B cell (primary cell): ENCODE measurements around the gene TP63. TPM values are rescaled to one million over a fixed set of nuclear protein-coding genes. Genes with fewer than 3 reads are reported as not detected.

Source experiments
- ATAC-seq: fragments of 200-7000 bp; cut with Tn5 transposase; one replicate; pipeline ENCODE4 v1.10.0; 2021; ENCODE audit warnings: low read depth, mild to moderate bottlenecking, moderate number of reproducible peaks, moderate library complexity
- CTCF ChIA-PET: fragments of 350-600 bp; sonication (Branson Sonifier 250); formaldehyde crosslinking; loops from one replicate; lab custom pipeline; 2021; ENCODE audit warnings: antibody characterized with exemption, inconsistent platforms; lab: Charles Lee
- POLR2A ChIA-PET: fragments of 350-600 bp; sonication (Branson Sonifier 250); formaldehyde crosslinking; loops from one replicate; lab custom pipeline; 2021; ENCODE audit warnings: antibody characterized with exemption; lab: Charles Lee
- DNase-seq: peaks from one replicate; pipeline ENCODE4 v3.0.0; 2013
- H2AFZ ChIP-seq: 2 replicates; pipeline ENCODE4 v1.6.1; 2012; ENCODE audit warnings: mild to moderate bottlenecking, low read depth, low read length; ENCODE audit not compliant: insufficient read depth, poor library complexity, severe bottlenecking
- H3K27ac ChIP-seq, 2 donors: 1 replicate in 1 of 2; 2 replicates in 1 of 2; pipeline ENCODE4 v1.5.1; 2012 to 2013; ENCODE audit warnings: low read length in 2 of 2, mild to moderate bottlenecking in 2 of 2, moderate library complexity in 1 of 2
- H3K27me3 ChIP-seq, 4 experiments: fragments of 200-600 bp in 1 of 4; sonication (generic) in 1 of 4; replicated peaks in 1 of 4; 1 replicate in 2 of 4; 2 replicates in 2 of 4; pipeline versions ENCODE4 v1.6.1 to v1.7.0; 2013 to 2016; ENCODE audit warnings: low read length in 3 of 4, mild to moderate bottlenecking in 2 of 4, mixed read lengths in 1 of 4, moderate library complexity in 1 of 4; ENCODE audit not compliant: insufficient read depth in 4 of 4, control insufficient read depth in 3 of 4; ENCODE audit errors: control extremely low read depth in 1 of 4
- H3K36me3 ChIP-seq, 2 experiments: replicated peaks in 1 of 2; 1 replicate in 1 of 2; 2 replicates in 1 of 2; pipeline versions ENCODE4 v1.6.1 to v1.7.1; 2013; ENCODE audit warnings: low read length in 1 of 2; ENCODE audit not compliant: insufficient read depth in 2 of 2, control insufficient read depth in 1 of 2; ENCODE audit errors: control extremely low read depth in 1 of 2, extremely low read depth in 1 of 2
- H3K4me1 ChIP-seq, 2 donors: fragments of 200-600 bp in 1 of 2; sonication (generic) in 1 of 2; 1 replicate in 1 of 2; 2 replicates in 1 of 2; pipeline versions ENCODE4 v1.5.1 to v1.6.1; 2013 to 2017; ENCODE audit warnings: low read length in 2 of 2; ENCODE audit not compliant: control insufficient read depth in 2 of 2, insufficient read depth in 2 of 2
- H3K4me2 ChIP-seq: replicated peaks from 2 replicates; pipeline ENCODE3; 2012; ENCODE audit warnings: mild to moderate bottlenecking, low read depth, low read length; ENCODE audit not compliant: poor library complexity, severe bottlenecking
- H3K4me3 ChIP-seq, 5 experiments: fragments of 200-600 bp in 1 of 5; sonication (generic) in 1 of 5; 1 replicate in 3 of 5; 2 replicates in 2 of 5; pipeline versions ENCODE4 v1.5.1 to v1.7.0; 2011 to 2016; ENCODE audit warnings: low read length in 4 of 5, mild to moderate bottlenecking in 4 of 5, low read depth in 2 of 5, control low read depth in 1 of 5, moderate library complexity in 1 of 5; ENCODE audit not compliant: insufficient read depth in 1 of 5; ENCODE audit errors: control extremely low read depth in 1 of 5, extremely low read depth in 1 of 5
- H3K79me2 ChIP-seq: fragments of 200-600 bp; sonication (generic); one replicate; pipeline ENCODE4 v1.6.0; 2016; ENCODE audit warnings: low read length; ENCODE audit not compliant: control insufficient read depth, insufficient read depth
- H3K9ac ChIP-seq: fragments of 200-600 bp; sonication (generic); 2 replicates; pipeline ENCODE4 v1.6.1; 2017; ENCODE audit warnings: mild to moderate bottlenecking, low read length, moderate library complexity
- H3K9me3 ChIP-seq, 3 donors: one replicate each; pipeline versions ENCODE4 v1.6.1 to v1.7.1; 2013; ENCODE audit warnings: low read length in 2 of 3; ENCODE audit not compliant: control insufficient read depth in 2 of 3, insufficient read depth in 1 of 3; ENCODE audit errors: control extremely low read depth in 1 of 3
- H4K20me1 ChIP-seq: 2 replicates; pipeline ENCODE4 v1.6.0; 2012; ENCODE audit warnings: mild to moderate bottlenecking, low read length; ENCODE audit not compliant: insufficient read depth, control insufficient read depth, poor library complexity, severe bottlenecking
- H3K27ac Mint-ChIP-seq: one replicate; pipeline ENCODE4 v1.8.0; 2021; ENCODE audit warnings: mixed read lengths
- H3K27me3 Mint-ChIP-seq: one replicate; pipeline ENCODE4 v1.8.0; 2021; ENCODE audit warnings: mixed read lengths
- H3K4me1 Mint-ChIP-seq: one replicate; pipeline ENCODE4 v1.8.0; 2021; ENCODE audit warnings: mixed read lengths
- H3K4me3 Mint-ChIP-seq: one replicate; pipeline ENCODE4 v1.8.0; 2021; ENCODE audit warnings: mixed read lengths
- H3K9me3 Mint-ChIP-seq: one replicate; pipeline ENCODE4 v1.8.0; 2022; ENCODE audit warnings: mixed read lengths; ENCODE audit not compliant: insufficient read depth
- CTCF ChIP-seq: fragments of 200-600 bp; IDR thresholded peaks from one replicate; pipeline ENCODE4 v1.8.0; 2022; ENCODE audit warnings: antibody characterized with exemption, mild to moderate bottlenecking
- EZH2 ChIP-seq: IDR thresholded peaks from 2 replicates; pipeline ENCODE4 v1.6.1; 2012; ENCODE audit warnings: borderline replicate concordance, low read depth, mild to moderate bottlenecking, moderate library complexity, low read length; ENCODE audit not compliant: insufficient read depth, poor library complexity, severe bottlenecking
- WGBS: methylation state at CpG from one replicate; pipeline ENCODE4 v1.1.5; 2013; ENCODE audit warnings: missing lambda C conversion rate; ENCODE audit not compliant: insufficient coverage; 5-methylcytosine and 5-hydroxymethylcytosine counted together
- intact Hi-C: fragments of 100-400 bp; cut with micrococcal nuclease; formaldehyde crosslinking; loops from one replicate; pipeline ENCODE4 v1.10.0; 2022
- polyA plus RNA-seq: library from polyadenylated mRNA; depleted of rRNA; stranded (reverse); fragments of >200 nt; gene quantifications from 2 replicates; pipeline ENCODE4 v1.2.3, GENCODE V29; 2012
- total RNA-seq, 2 donors: library from RNA; stranded (reverse); fragments of 120-200 nt in 1 of 2; gene quantifications; 1 replicate in 1 of 2; 2 replicates in 1 of 2; pipeline versions ENCODE4 v1.2.3 to v1.2.4, GENCODE V29; 2013 to 2022

The TP63 gene
- total and polyA plus RNA-seq, 2 donors (not counting 1 experiment from before 2014, with no cell fraction given): 1.2 to 2.0 TPM

GRCh38 chr3:189588475-189589178, 42.6 kb upstream of the TP63 start:
- no peak overlapping the region for H3K27ac ChIP-seq
- Mint-ChIP-seq H3K4me1 (no peaks in the 10 kb centered on the region), H3K27ac (no peak overlapping the region), H3K27me3 (no peaks in the 10 kb centered on the region), H3K9me3 (no peaks in the 10 kb centered on the region), H3K4me3 (no peak overlapping the region)
- no peaks in the 10 kb centered on the region for H3K4me1 ChIP-seq
- no peaks in the 10 kb centered on the region for H4K20me1 ChIP-seq
- no peaks in the 10 kb centered on the region for H3K79me2 ChIP-seq
- H3K9me3 ChIP-seq: no peaks in the 10 kb centered on the region
- DNase-seq (no peak), ATAC-seq (no peak)
- ChIA-PET CTCF (no interaction called here), POLR2A (no interaction called here)
- no peaks in the 10 kb centered on the region for H3K27me3 ChIP-seq
- TF ChIP-seq EZH2: no peak
- TF ChIP-seq CTCF: no peak
- no peak overlapping the region for H3K4me3 ChIP-seq
- H2AFZ ChIP-seq: no peak overlapping the region
- WGBS: 100% methylated on average over 1 of the region's 5 CpGs
- no peak overlapping the region for H3K4me2 ChIP-seq
- H3K36me3 ChIP-seq: no peaks in the 10 kb centered on the region
- intact Hi-C loops: no loop called here
- no peak overlapping the region for H3K9ac ChIP-seq

- POLR2A ChIA-PET: no interaction called here
- WGBS: 100% methylated on average over 1 of the region's 1 CpG
- Histone ChIP-seq H3K36me3 (no peaks in the 10 kb centered on the region), H3K4me3 (no peak overlapping the region), H3K9ac (no peak overlapping the region), H3K79me2 (no peaks in the 10 kb centered on the region), H3K9me3 (no peaks in the 10 kb centered on the region), H3K4me1 (no peaks in the 10 kb centered on the region), H3K27ac (no peak overlapping the region), H2AFZ (no peak overlapping the region), H3K4me2 (no peak overlapping the region), H4K20me1 (no peaks in the 10 kb centered on the region), H3K27me3 (no peaks in the 10 kb centered on the region)
- ATAC-seq: no peak
- no peaks in the 10 kb centered on the region for H3K4me1 Mint-ChIP-seq
- CTCF ChIA-PET: no interaction called here
- H3K4me3 Mint-ChIP-seq: no peak overlapping the region
- H3K27ac Mint-ChIP-seq: no peak overlapping the region
- no peak for DNase-seq
- H3K9me3 Mint-ChIP-seq: no peaks in the 10 kb centered on the region
- H3K27me3 Mint-ChIP-seq: no peaks in the 10 kb centered on the region
- TF ChIP-seq EZH2 (no peak), CTCF (no peak)
- intact Hi-C loops: no loop called here
These were observed 42.0 kb upstream of the TP63 start for GRCh38 chr3:189589179-189589569.
